ENCODE results near the gene CREB5.

DNA sequence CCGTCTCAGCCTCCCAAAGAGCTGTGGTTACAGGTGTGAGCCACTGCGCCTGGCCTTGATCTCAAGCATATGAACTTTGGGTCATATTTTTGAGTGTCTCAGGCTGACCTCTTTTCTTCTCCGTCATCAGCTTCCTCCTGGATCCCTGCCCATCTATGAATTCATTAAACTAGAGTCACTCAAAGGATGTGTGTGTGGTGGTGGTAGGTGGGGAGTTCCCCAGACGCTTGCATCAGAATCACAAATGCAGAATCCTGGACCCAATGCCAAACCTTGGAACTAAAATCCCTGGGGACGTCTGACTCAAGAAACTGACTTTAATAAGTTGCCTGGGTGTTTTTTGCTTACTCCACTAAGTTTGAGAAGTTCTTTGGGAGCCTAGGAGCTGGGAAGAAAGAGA, 6.7 kb upstream of the CREB5 start:
- TF ChIP-seq, protein P1, sequence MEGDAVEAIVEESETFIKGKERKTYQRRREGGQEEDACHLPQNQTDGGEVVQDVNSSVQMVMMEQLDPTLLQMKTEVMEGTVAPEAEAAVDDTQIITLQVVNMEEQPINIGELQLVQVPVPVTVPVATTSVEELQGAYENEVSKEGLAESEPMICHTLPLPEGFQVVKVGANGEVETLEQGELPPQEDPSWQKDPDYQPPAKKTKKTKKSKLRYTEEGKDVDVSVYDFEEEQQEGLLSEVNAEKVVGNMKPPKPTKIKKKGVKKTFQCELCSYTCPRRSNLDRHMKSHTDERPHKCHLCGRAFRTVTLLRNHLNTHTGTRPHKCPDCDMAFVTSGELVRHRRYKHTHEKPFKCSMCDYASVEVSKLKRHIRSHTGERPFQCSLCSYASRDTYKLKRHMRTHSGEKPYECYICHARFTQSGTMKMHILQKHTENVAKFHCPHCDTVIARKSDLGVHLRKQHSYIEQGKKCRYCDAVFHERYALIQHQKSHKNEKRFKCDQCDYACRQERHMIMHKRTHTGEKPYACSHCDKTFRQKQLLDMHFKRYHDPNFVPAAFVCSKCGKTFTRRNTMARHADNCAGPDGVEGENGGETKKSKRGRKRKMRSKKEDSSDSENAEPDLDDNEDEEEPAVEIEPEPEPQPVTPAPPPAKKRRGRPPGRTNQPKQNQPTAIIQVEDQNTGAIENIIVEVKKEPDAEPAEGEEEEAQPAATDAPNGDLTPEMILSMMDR (IDR thresholded peaks at IDR 0.05): no peak
- no peak for TF ChIP-seq POLR2A (IDR thresholded peaks at IDR 0.05)
